ENCODE results near the gene B3GNT5. TPM values are rescaled to one million over a fixed set of nuclear protein-coding genes. Genes with fewer than 3 reads are reported as not detected.
A peak's percentile ranks its signal among the peaks of the same experiment; 100 is the strongest.

Gene B3GNT5
- total RNA-seq, 4 donors from 2014 or later, result 18.2 to 41.2 (median 26.0) TPM

GRCh38 chr3:183278479-183279088, 25.5 kb downstream of the B3GNT5 start:
- H3K27ac ChIP-seq, result no peak overlapping the region
- H3K4me1 ChIP-seq, result peaks cover 5 to 11% of the 10 kb centered on the region in 2 donors
- no peak overlapping the region for H3K4me3 ChIP-seq
- no peaks in the 10 kb centered on the region for H3K36me3 ChIP-seq
- ATAC-seq (no peak), DNase-seq (no peak)
- intact Hi-C loops (cut with DNase I; ENCODE audit: low total_unique reads), result no loop called here
- in situ Hi-C loops (cut with MboI; ENCODE audit: low sequenced_read_pairs in 4 of 4), result no loop called here
- TF ChIP-seq CTCF (IDR thresholded peaks at IDR 0.05 in 4 of 5, conservative IDR thresholded peaks at IDR 0.05 in 1 of 5) (no peak), POLR2A (IDR thresholded peaks at IDR 0.05) (no peak)
- H3K27me3 ChIP-seq, result no peaks in the 10 kb centered on the region
- H3K9me3 ChIP-seq, result no peaks in the 10 kb centered on the region

- intact Hi-C loops (cut with DNase I; ENCODE audit: low total_unique reads), result no loop called here
- Histone ChIP-seq H3K27me3 (no peaks in the 10 kb centered on the region), H3K36me3 (no peaks in the 10 kb centered on the region), H3K4me1 (peaks cover 10 to 13% of the 10 kb centered on the region in 2 donors), H3K27ac (no peak overlapping the region), H3K4me3 (no peak overlapping the region), H3K9me3 (no peaks in the 10 kb centered on the region)
- in situ Hi-C loops (cut with MboI; ENCODE audit: low sequenced_read_pairs in 4 of 4), result no loop called here
- ATAC-seq (no peak), DNase-seq (no peak)
- no peak for TF ChIP-seq POLR2A (IDR thresholded peaks at IDR 0.05)
- no peak for TF ChIP-seq CTCF (IDR thresholded peaks at IDR 0.05 in 4 of 5, conservative IDR thresholded peaks at IDR 0.05 in 1 of 5)
Observed at GRCh38 chr3:183279371-183279770, 26.3 kb downstream of the B3GNT5 start.

GRCh38 chr3:183281126-183281797, 28.2 kb downstream of the B3GNT5 start:
- Histone ChIP-seq H3K4me3 (no peak overlapping the region), H3K27ac (no peak overlapping the region), H3K27me3 (no peaks in the 10 kb centered on the region), H3K36me3 (no peaks in the 10 kb centered on the region), H3K4me1 (peaks cover 20 to 23% of the 10 kb centered on the region in 2 donors), H3K9me3 (no peaks in the 10 kb centered on the region)
- intact Hi-C loops (cut with DNase I; ENCODE audit: low total_unique reads) (loop anchor here (10.0 kb wide), 2 partner anchors 704 to 854 kb away; partner anchors contain the start of gene EIF2B5), in situ Hi-C loops (cut with MboI; ENCODE audit: low sequenced_read_pairs in 4 of 4) (no loop called here)
- ATAC-seq (no peak), DNase-seq (no peak)
- TF ChIP-seq POLR2A (IDR thresholded peaks at IDR 0.05), result no peak
- TF ChIP-seq CTCF (IDR thresholded peaks at IDR 0.05 in 4 of 5, conservative IDR thresholded peaks at IDR 0.05 in 1 of 5), result no peak

DNA sequence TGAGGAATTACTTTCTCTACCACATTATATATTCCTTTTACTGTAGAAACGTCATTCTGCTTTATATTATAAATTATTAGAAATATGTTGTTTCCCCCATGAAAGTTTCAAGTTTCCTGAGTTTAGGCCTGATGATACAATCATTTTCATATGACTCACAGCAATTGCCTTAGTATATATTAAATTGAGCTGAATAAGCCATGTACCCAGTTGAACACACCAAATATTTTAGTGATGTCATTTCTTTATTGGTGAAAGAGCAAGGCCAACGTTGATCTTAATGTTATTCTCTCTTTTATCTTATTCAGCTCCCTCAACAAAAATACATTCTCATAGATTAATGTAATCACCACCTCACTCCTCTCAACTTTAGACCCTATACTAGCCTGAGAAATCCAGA, 30.8 kb downstream of the B3GNT5 start:
- Histone ChIP-seq H3K9me3 (no peaks in the 10 kb centered on the region), H3K36me3 (no peaks in the 10 kb centered on the region), H3K4me1 (peaks cover 29 to 32% of the 10 kb centered on the region in 2 donors), H3K27me3 (no peaks in the 10 kb centered on the region), H3K4me3 (no peak overlapping the region), H3K27ac (peak overlapping the region; percentile 89 to 99 (median 94))
- in situ Hi-C loops (cut with MboI; ENCODE audit: low sequenced_read_pairs in 4 of 4) (no loop called here), intact Hi-C loops (cut with DNase I; ENCODE audit: low total_unique reads) (loop anchor here (2.0 to 10.0 kb wide), 4 partner anchors 17 to 851 kb away; partner anchors contain the start of genes B3GNT5 and EIF2B5)
- ATAC-seq (no peak), DNase-seq (no peak)
- TF ChIP-seq CTCF (IDR thresholded peaks at IDR 0.05 in 4 of 5, conservative IDR thresholded peaks at IDR 0.05 in 1 of 5) (no peak), POLR2A (IDR thresholded peaks at IDR 0.05) (no peak)

Data from gastrocnemius medialis (tissue), 4 donors.